ENCODE results near the gene DLG5.

DLG5 gene

GRCh38 chr10:77744245-77744644, 182.3 kb downstream of the DLG5 start:
- WGBS (ENCODE audit: insufficient coverage, insufficient read length): no CpG with 5 or more reads among the region's 4 CpGs
- Histone ChIP-seq H3K36me3 (ENCODE audit: control insufficient read depth, insufficient read depth, low read length) (no peaks in the 10 kb centered on the region), H3K4me1 (ENCODE audit: control insufficient read depth, insufficient read depth, low read length) (no peaks in the 10 kb centered on the region), H3K27ac (ENCODE audit: low read length) (no peak overlapping the region), H3K4me3 (ENCODE audit: low read length) (no peak overlapping the region), H3K27me3 (ENCODE audit: control insufficient read depth, insufficient read depth, low read length) (no peaks in the 10 kb centered on the region), H3K9me3 (ENCODE audit: control insufficient read depth, insufficient read depth, low read length) (no peaks in the 10 kb centered on the region)
- no peak for DNase-seq (ENCODE audit: low read depth, low spot score)

- H3K27me3 ChIP-seq (ENCODE audit: control insufficient read depth, insufficient read depth, low read length): no peaks in the 10 kb centered on the region
- no peak for DNase-seq (ENCODE audit: low read depth, low spot score)
- WGBS (ENCODE audit: insufficient coverage, insufficient read length): no CpG with 5 or more reads among the region's 5 CpGs
- H3K9me3 ChIP-seq (ENCODE audit: control insufficient read depth, insufficient read depth, low read length): no peaks in the 10 kb centered on the region
- no peak overlapping the region for H3K27ac ChIP-seq (ENCODE audit: low read length)
- H3K36me3 ChIP-seq (ENCODE audit: control insufficient read depth, insufficient read depth, low read length): no peaks in the 10 kb centered on the region
- no peaks in the 10 kb centered on the region for H3K4me1 ChIP-seq (ENCODE audit: control insufficient read depth, insufficient read depth, low read length)
- no peak overlapping the region for H3K4me3 ChIP-seq (ENCODE audit: low read length)
These were observed 184.4 kb downstream of the DLG5 start for GRCh38 chr10:77742172-77742571.

GRCh38 chr10:77741746-77742145, 184.8 kb downstream of the DLG5 start:
- H3K27me3 ChIP-seq (ENCODE audit: control insufficient read depth, insufficient read depth, low read length): no peaks in the 10 kb centered on the region
- no peaks in the 10 kb centered on the region for H3K9me3 ChIP-seq (ENCODE audit: control insufficient read depth, insufficient read depth, low read length)
- DNase-seq (ENCODE audit: low read depth, low spot score): no peak
- no peaks in the 10 kb centered on the region for H3K36me3 ChIP-seq (ENCODE audit: control insufficient read depth, insufficient read depth, low read length)
- H3K4me3 ChIP-seq (ENCODE audit: low read length): no peak overlapping the region
- H3K4me1 ChIP-seq (ENCODE audit: control insufficient read depth, insufficient read depth, low read length): no peaks in the 10 kb centered on the region
- no peak overlapping the region for H3K27ac ChIP-seq (ENCODE audit: low read length)
- WGBS (ENCODE audit: insufficient coverage, insufficient read length): no CpG with 5 or more reads among the region's 2 CpGs
